ENCODE results near the gene PAK5. TPM values are rescaled to one million over a fixed set of nuclear protein-coding genes. Genes with fewer than 3 reads are reported as not detected.

Gene PAK5
- total and polyA plus RNA-seq, 2 of the 13 experiments (the other 11 are each of a cell fraction or from before 2014, with no cell fraction given), result not detected

DNA sequence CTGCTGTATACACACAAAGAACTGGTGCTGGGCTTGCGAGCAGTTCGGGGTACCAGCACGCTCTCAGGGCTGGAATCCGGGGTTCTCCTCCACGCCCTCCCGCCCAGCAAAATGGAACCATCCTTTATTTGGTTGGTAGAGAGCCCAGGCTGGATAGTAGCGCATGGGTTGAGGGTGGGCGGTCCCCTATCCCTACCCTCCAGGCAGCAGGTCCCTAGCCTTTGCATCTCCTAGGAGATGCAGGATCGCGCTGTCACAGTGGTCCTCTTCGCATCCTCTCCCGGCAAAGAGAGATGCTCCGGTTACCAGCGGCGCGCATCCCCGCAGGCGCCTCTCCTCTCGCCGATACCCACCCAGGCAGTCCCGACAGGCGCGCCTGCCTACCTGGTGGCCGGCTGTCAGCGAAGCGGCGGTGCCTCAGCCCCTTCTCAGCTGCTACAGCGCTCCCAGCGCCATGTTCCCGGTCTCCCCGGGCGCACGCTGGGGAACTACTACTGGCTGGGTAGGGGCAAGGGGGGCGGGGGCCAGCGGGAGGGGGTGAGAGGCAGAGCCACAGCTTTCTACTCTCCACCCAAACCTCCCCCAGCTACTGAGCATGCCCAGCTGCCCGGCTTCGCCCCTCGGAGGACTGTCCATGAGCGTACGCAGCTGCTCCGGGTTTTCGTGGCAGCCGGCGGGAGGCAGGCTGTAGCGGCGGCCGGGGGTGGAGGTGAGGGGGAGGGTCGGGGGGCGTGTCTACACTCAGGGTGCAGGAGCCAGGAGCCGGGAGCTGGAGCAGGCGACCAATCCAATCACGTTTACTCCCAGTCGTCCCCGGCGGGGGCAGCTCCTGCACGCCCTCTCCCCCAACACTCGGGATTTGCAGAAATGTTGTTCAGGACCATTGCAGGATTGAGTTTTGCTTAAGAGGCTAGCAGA is at the start of gene PAK5 (continued):
- TF ChIP-seq MLLT10 (CRISPR knock-in tag; IDR thresholded peaks at IDR 0.05), result no peak
- TF ChIP-seq FOXP1 (IDR thresholded peaks at IDR 0.05), result no peak
- TF ChIP-seq FOXP1 (CRISPR knock-in tag; IDR thresholded peaks at IDR 0.05), result no peak
- TF ChIP-seq, protein P1, sequence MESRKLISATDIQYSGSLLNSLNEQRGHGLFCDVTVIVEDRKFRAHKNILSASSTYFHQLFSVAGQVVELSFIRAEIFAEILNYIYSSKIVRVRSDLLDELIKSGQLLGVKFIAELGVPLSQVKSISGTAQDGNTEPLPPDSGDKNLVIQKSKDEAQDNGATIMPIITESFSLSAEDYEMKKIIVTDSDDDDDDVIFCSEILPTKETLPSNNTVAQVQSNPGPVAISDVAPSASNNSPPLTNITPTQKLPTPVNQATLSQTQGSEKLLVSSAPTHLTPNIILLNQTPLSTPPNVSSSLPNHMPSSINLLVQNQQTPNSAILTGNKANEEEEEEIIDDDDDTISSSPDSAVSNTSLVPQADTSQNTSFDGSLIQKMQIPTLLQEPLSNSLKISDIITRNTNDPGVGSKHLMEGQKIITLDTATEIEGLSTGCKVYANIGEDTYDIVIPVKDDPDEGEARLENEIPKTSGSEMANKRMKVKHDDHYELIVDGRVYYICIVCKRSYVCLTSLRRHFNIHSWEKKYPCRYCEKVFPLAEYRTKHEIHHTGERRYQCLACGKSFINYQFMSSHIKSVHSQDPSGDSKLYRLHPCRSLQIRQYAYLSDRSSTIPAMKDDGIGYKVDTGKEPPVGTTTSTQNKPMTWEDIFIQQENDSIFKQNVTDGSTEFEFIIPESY (CRISPR knock-in tag; IDR thresholded peaks at IDR 0.05), result no peak
- TF ChIP-seq ATM (IDR thresholded peaks at IDR 0.05; ENCODE audit: borderline replicate concordance), result no peak
- TF ChIP-seq HOMEZ (CRISPR knock-in tag; IDR thresholded peaks at IDR 0.05; ENCODE audit: low read depth), result no peak
- no peak for TF ChIP-seq KDM6A (CRISPR knock-in tag; IDR thresholded peaks at IDR 0.05; ENCODE audit: low read depth)
- TF ChIP-seq, protein P2, sequence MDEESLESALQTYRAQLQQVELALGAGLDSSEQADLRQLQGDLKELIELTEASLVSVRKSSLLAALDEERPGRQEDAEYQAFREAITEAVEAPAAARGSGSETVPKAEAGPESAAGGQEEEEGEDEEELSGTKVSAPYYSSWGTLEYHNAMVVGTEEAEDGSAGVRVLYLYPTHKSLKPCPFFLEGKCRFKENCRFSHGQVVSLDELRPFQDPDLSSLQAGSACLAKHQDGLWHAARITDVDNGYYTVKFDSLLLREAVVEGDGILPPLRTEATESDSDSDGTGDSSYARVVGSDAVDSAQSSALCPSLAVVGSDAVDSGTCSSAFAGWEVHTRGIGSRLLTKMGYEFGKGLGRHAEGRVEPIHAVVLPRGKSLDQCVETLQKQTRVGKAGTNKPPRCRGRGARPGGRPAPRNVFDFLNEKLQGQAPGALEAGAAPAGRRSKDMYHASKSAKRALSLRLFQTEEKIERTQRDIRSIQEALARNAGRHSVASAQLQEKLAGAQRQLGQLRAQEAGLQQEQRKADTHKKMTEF (CRISPR knock-in tag; IDR thresholded peaks at IDR 0.05), result no peak
- peak; percentile 35 for TF ChIP-seq MED8 (CRISPR knock-in tag; IDR thresholded peaks at IDR 0.05; ENCODE audit: insufficient replicate concordance)
- peak; percentile 45 for TF ChIP-seq HNRNPLL (IDR thresholded peaks at IDR 0.05; ENCODE audit: low read depth, low read length, poor library complexity, severe bottlenecking)
- no peak for TF ChIP-seq KAT8 (CRISPR knock-in tag; IDR thresholded peaks at IDR 0.05)
- no peak for TF ChIP-seq SMAD3 (CRISPR knock-in tag; IDR thresholded peaks at IDR 0.05)
- TF ChIP-seq ZMYM4 (CRISPR knock-in tag; IDR thresholded peaks at IDR 0.05), result peak; percentile 40; the same call in 1 of the 2 replicates
- no peak for TF ChIP-seq TSC22D2 (CRISPR knock-in tag; IDR thresholded peaks at IDR 0.05; ENCODE audit: borderline replicate concordance)
- no peak for TF ChIP-seq RARG (CRISPR knock-in tag; IDR thresholded peaks at IDR 0.05; ENCODE audit: low read depth)
- no peak for TF ChIP-seq ZNF138 (CRISPR knock-in tag; IDR thresholded peaks at IDR 0.05; ENCODE audit: low read depth)
- no peak for TF ChIP-seq ZNF644 (CRISPR knock-in tag; IDR thresholded peaks at IDR 0.05; ENCODE audit: low read depth)
- TF ChIP-seq ZNF713 (CRISPR knock-in tag; IDR thresholded peaks at IDR 0.05), result no peak
- no peak for TF ChIP-seq ZNF800 (CRISPR knock-in tag; IDR thresholded peaks at IDR 0.05)
- TF ChIP-seq ZNF615 (CRISPR knock-in tag; IDR thresholded peaks at IDR 0.05; ENCODE audit: borderline replicate concordance), result no peak
- peak; percentile 37 for TF ChIP-seq RBM39 (IDR thresholded peaks at IDR 0.05; ENCODE audit: low read depth, low read length, poor library complexity, severe bottlenecking)
- TF ChIP-seq FOXO1 (CRISPR knock-in tag; IDR thresholded peaks at IDR 0.05), result no peak
- TF ChIP-seq, protein P3, sequence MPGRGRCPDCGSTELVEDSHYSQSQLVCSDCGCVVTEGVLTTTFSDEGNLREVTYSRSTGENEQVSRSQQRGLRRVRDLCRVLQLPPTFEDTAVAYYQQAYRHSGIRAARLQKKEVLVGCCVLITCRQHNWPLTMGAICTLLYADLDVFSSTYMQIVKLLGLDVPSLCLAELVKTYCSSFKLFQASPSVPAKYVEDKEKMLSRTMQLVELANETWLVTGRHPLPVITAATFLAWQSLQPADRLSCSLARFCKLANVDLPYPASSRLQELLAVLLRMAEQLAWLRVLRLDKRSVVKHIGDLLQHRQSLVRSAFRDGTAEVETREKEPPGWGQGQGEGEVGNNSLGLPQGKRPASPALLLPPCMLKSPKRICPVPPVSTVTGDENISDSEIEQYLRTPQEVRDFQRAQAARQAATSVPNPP (CRISPR knock-in tag; IDR thresholded peaks at IDR 0.05), result no peak
